Aorta (tissue), 5 donors: ENCODE results near the gene TRABD. TPM values are rescaled to one million over a fixed set of nuclear protein-coding genes. Genes with fewer than 3 reads are reported as not detected.
"Not testable (repeated sequence)": the region's sequence is repeated elsewhere in the genome, so short reads cannot be mapped to it uniquely, and the experiment has no call there.

Source experiments
- ATAC-seq: fragments of 200-7000 bp; cut with Tn5 transposase; one replicate; pipeline ENCODE4 v1.9.1; 2022; ENCODE audit warnings: moderate library complexity; ENCODE audit not compliant: low FRiP score
- DNase-seq, 2 donors: peaks; one replicate each; pipeline ENCODE4 v3.0.0-alpha.2; 2020
- H3K27ac ChIP-seq, 2 donors: one replicate each; pipeline ENCODE4 v1.5.1; 2013; ENCODE audit warnings: low read length in 2 of 2, mild to moderate bottlenecking in 2 of 2, moderate library complexity in 2 of 2, control low read depth in 1 of 2, inconsistent platforms in 1 of 2, low read depth in 1 of 2
- H3K27me3 ChIP-seq, 2 donors: one replicate each; pipeline ENCODE4 v1.6.1; 2013; ENCODE audit warnings: control low read depth in 1 of 2, low read length in 1 of 2, mild to moderate bottlenecking in 1 of 2, moderate library complexity in 1 of 2; ENCODE audit not compliant: insufficient read depth in 2 of 2, control insufficient read depth in 1 of 2
- H3K36me3 ChIP-seq, 2 donors: one replicate each; pipeline ENCODE4 v1.6.1; 2013; ENCODE audit warnings: control low read depth in 1 of 2, low read length in 1 of 2, mild to moderate bottlenecking in 1 of 2; ENCODE audit not compliant: insufficient read depth in 2 of 2, control insufficient read depth in 1 of 2
- H3K4me1 ChIP-seq, 2 donors: one replicate each; pipeline ENCODE4 v1.6.1; 2013; ENCODE audit warnings: low read length in 2 of 2, control low read depth in 1 of 2, mild to moderate bottlenecking in 1 of 2, moderate library complexity in 1 of 2; ENCODE audit not compliant: insufficient read depth in 2 of 2, control insufficient read depth in 1 of 2
- H3K4me3 ChIP-seq, 2 donors: one replicate each; pipeline ENCODE4 v1.5.1; 2013; ENCODE audit warnings: low read length in 2 of 2, control low read depth in 1 of 2, mild to moderate bottlenecking in 1 of 2
- H3K9me3 ChIP-seq: one replicate; pipeline ENCODE4 v1.6.1; 2013; ENCODE audit warnings: mild to moderate bottlenecking, low read length; ENCODE audit not compliant: control insufficient read depth
- WGBS, 2 donors: extraction: QIAGEN DNeasy Blood & Tissue Kit; methylation state at CpG; one replicate each; pipeline ENCODE4 v1.1.7; 2013; 5-methylcytosine and 5-hydroxymethylcytosine counted together
- intact Hi-C, 2 donors: fragments of 100-400 bp; cut with DNase I; formaldehyde crosslinking; loops; one replicate each; pipeline versions ENCODE4 v1.14.2 to v1.15.0; 2022
- polyA plus RNA-seq, 2 donors: library from polyadenylated mRNA; stranded (reverse); fragments of 200-250 nt; gene quantifications; one replicate each; pipeline ENCODE4 v1.2.3, GENCODE V29; 2013
- total RNA-seq, 2 donors: library from RNA; stranded (reverse); fragmentation: NEBNext Ultra II Directional; extraction: Animal tissue kit (Norgen Biotek cat#: 25700); gene quantifications; one replicate each; pipeline ENCODE4 v1.2.1, GENCODE V29; 2021
- donor health status: healthy with polysubstance abuse.
- donor health status: Bipolar disorder and iron deficiency.
- donor health status: DM: no; HTN: no; CAD: no.
- donor health status: DM: no; HTN: no; CAD: no.
- donor health status: DM: yes; HTN: yes; CAD: no.

TRABD gene
- total and polyA plus RNA-seq, 4 donors: 13.5 to 53.2 (median 30.2) TPM

DNA sequence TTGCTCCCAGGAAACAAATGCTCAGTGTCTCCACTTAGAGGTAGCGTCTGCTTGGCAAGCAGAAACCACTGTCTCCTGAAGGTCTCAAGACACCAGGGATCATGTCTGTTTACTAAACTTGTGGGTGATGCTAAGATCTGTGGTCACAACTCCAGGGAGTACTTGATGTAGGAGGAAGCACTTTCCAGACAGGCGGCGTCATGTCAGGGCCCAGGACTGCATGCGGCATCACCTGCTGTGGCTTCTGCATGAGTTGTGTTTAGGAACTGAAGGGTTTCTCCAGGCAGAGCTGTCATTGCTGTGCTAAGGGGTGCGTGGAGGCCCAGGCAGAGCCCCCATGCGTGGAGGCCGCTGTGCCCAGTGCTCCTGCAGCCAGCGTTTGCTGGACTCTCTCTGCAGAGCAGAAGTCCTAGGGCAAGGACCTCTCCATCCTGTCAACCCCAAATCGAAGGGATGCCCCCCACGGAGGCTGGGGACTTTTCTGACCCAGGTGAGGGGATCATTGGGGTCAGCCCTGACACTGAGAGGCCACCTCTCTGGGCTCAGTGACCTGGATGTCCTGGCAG lies 23.2 kb upstream of the TRABD start:
- intact Hi-C loops: no loop called here
- 85 to 88% methylated on average over 10 of the region's 10 CpGs for WGBS, 2 donors
- no peaks in the 10 kb centered on the region for H3K4me1 ChIP-seq
- no peaks in the 10 kb centered on the region for H3K9me3 ChIP-seq
- H3K4me3 ChIP-seq: no peak overlapping the region
- no peak overlapping the region for H3K27ac ChIP-seq
- ATAC-seq: no peak
- no peaks in the 10 kb centered on the region for H3K36me3 ChIP-seq
- H3K27me3 ChIP-seq: no peaks in the 10 kb centered on the region
- DNase-seq: no peak

DNA sequence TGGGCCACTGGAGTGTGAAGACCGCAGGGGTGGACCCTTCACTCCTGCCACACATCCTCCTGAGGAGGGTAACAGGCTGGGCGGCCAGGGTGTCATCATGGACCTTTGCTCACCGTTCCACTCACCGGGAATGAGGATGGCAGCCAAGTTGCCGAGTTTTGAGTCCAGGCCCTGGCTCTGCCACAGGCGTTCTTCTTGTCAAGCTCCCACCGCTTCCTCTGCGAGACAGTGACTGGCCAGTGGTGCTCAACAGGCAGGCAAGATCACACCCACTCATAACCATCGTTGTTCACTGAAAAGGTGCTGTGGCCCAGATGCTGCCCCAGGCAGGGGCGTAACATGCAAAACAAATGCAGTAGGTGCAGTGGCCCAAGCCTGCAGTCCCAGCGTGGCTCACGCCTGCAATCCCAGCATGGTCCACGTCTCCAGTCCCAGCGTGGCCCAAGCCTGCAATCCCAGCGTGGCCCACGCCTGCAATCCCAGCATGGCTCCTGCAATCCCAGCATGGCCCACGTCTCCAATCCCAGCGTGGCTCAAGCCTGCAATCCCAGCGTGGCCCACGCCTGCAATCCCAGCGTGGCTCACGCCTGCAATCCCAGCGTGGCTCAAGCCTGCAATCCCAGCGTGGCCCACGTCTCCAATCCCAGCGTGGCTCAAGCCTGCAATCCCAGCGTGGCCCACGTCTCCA lies 20.1 kb upstream of the TRABD start:
- Histone ChIP-seq H3K4me1 (no peaks in the 10 kb centered on the region), H3K36me3 (no peaks in the 10 kb centered on the region), H3K9me3 (no peaks in the 10 kb centered on the region), H3K4me3 (no peak overlapping the region), H3K27me3 (no peaks in the 10 kb centered on the region), H3K27ac (no peak overlapping the region)
- no peak for DNase-seq
- 96 to 97% methylated on average over 28 of the region's 28 CpGs for WGBS, 2 donors
- ATAC-seq: no peak
- intact Hi-C loops: no loop called here

DNA sequence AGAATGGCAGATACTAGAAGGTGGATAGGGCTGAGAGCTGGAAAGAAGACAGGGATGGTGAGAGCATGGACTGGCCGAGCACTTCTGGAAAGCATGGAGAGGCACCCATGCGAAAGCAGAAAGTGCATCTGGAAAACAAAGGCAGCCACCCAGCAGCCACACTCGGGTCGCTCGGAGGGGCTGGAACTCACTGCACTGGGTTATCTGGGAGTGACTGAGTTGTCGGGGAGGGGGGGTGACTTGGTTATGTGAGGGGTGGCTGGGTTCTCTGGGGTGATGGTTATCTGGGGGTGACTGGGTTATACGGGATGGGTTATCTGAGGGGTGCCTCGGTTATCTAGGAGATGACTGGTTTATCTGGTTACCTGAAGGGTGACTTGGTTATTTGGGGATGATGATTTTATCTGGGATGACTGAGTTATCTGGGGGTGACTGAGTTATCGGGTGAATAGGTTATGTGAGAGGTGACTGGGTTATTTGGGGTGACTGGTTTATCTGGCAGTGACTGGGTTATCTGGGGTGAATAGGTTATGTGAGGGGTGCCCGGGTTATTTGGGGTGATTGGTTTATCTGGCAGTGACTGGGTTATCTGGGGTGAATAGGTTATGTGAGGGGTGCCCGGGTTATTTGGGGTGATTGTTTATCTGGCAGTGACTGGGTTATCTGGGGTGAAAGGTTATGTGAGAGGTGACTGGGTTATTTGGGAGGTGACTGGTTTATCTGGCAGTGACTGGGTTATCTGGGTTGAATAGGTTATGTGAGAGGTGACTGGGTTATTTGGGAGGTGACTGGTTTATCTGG lies 17.8 kb upstream of the TRABD start:
- intact Hi-C loops: no loop called here
- peak in 1 of 2 donors; percentile 40 for DNase-seq
- no peak for ATAC-seq
- no peak overlapping the region for H3K4me3 ChIP-seq
- 72 to 85% methylated on average over 11 of the region's 11 CpGs for WGBS, 2 donors
- no peaks in the 10 kb centered on the region for H3K4me1 ChIP-seq
- H3K9me3 ChIP-seq: no peaks in the 10 kb centered on the region
- H3K27ac ChIP-seq: no peak overlapping the region
- H3K27me3 ChIP-seq: no peaks in the 10 kb centered on the region
- H3K36me3 ChIP-seq: no peaks in the 10 kb centered on the region

DNA sequence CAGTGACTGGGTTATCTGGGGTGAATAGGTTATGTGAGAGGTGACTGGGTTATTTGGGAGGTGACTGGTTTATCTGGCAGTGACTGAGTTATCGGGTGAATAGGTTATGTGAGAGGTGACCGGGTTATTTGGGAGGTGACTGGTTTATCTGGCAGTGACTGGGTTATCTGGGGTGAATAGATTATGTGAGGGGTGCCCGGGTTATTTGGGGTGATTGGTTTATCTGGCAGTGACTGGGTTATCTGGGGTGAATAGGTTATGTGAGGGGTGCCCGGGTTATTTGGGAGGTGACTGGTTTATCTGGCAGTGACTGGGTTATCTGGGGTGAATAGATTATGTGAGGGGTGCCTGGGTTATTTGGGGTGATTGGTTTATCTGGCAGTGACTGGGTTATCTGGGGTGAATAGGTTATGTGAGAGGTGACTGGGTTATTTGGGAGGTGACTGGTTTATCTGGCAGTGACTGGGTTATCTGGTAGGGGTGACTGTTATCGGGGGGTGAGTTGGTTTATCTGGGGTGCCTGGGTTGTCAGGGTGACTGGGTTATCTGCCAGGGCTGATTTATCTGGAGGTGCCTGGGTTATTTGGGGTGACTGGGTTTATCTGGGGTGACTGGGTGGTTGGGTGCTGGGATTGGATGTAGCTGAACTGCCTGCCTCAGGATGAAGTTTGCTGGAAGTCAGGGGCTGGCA lies 17.1 kb upstream of the TRABD start:
- 92% methylated on average over 5 of the region's 5 CpGs for WGBS, 2 donors
- DNase-seq, H3K9me3 ChIP-seq, H3K4me3 ChIP-seq, H3K4me1 ChIP-seq, ATAC-seq, H3K27ac ChIP-seq, H3K27me3 ChIP-seq, H3K36me3 ChIP-seq, intact Hi-C loops: not testable (repeated sequence)

DNA sequence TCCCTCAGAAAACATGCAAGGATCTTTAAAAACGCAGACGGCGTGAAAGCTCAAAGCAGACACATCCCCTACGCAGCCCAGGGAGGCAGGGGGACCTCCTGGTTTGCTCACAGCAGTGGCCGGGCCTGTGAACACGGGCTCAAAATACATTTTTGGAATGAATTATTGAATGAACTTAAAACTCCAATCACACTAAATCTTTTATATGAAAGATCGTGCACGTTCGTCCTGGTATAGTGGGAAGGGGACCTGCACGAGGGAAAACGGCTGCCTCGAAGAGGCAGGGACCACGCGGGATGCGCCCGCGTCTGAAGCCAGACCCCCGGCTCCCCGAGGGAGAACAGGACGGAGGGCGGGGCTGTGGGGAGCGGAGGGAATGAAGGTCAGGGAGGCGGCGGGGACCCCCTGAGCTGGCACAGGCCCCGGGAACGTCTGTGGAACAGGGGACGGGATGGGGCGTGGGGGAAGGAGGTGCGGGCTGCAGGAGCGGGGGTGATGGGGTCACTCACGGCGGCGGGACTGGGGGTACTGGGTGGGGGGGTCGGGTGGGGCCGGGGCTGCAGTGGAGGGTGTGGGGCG lies 16.4 kb upstream of the TRABD start:
- intact Hi-C loops: no loop called here
- Histone ChIP-seq H3K9me3 (no peaks in the 10 kb centered on the region), H3K4me3 (peak overlapping the region in 1 of 2 donors; percentile 59), H3K27me3 (no peaks in the 10 kb centered on the region), H3K36me3 (no peaks in the 10 kb centered on the region), H3K4me1 (no peaks in the 10 kb centered on the region), H3K27ac (no peak overlapping the region)
- DNase-seq (peak in 1 of 2 donors; percentile 46), ATAC-seq (no peak)
- WGBS, 2 donors: 11 to 14% methylated on average over 29 to 36 of the region's 36 CpGs

DNA sequence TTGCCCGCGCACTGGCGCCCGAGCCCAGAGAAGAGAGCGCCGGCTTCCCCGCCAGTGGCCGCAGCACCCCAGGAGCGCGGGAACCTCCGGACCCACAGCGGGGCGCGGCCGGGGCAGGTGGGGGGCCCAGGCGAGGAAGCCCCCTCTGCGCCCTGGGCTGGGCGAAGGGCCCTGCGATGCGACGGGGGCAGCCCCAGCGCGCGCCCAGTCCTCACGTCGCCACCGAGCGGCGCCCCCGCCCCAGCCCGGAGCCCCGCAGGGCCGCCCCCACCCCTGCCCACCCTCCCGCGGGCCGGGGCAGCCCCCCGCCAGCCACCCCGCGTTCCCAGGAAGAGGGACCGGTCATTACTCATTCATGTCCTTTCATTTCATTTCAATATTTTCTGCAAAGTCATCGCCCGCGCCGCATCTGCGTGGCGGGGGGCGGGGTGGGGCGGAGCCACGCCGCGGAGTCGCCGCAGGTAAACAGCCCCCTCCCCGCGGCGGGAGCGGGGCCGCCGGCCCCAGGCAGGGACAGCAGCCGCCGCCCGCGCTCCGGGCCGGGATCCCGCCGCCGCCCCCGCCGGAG lies 15.9 kb upstream of the TRABD start:
- no peaks in the 10 kb centered on the region for H3K27me3 ChIP-seq
- ATAC-seq (peak; percentile 8), DNase-seq (peak in 1 of 2 donors; percentile 52)
- no peaks in the 10 kb centered on the region for H3K4me1 ChIP-seq
- 0 to 1% methylated on average over 19 to 70 of the region's 70 CpGs for whole genome bisulfite sequencing, 2 donors
- H3K36me3 ChIP-seq: no peaks in the 10 kb centered on the region
- no peaks in the 10 kb centered on the region for H3K9me3 ChIP-seq
- peak overlapping the region; percentile 57 to 59 for H3K4me3 ChIP-seq
- intact Hi-C loops: no loop called here
- no peak overlapping the region for H3K27ac ChIP-seq

DNA sequence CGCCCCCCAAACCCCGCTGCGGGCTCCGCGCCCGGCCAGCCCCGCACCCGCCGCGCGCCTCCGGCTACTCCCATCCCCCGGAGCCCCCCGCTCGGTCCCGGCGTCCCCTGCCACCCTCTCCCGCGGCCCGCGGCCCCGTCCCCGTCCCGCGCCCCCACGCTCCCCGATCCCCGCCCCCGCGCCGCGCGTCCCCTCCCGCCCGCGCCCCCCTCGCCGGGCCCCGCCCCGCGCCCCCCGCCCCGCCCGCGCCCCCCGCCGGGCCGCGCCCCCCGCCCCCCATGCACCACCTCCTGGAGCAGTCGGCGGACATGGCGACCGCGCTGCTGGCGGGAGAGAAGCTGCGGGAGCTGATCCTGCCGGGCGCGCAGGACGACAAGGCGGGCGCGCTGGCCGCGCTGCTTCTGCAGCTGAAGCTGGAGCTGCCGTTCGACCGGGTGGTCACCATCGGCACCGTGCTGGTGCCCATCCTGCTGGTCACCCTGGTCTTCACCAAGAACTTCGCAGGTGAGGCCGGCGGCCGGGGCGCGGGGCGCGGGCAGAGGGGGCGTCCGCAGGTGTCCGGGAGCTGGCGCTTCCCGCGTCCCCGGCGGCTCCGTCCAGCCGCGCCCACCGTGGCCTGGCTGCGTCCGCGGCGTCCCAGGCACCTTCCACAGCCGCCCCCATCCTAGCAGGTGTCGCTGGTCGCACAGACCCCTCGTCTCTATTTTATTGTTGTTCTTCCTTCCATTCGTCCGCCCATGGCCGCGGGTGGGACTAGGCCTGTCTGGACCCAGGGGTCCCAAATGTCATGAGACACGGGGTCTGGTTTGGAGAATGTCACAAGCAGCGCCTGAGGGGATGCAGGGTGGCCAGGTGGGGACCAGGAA lies 15.0 kb upstream of the TRABD start, which contains the start of gene PANX2:
PANX2 (plus strand) TSS at position 279 of the 866 bp plus-strand sequence; CDS start at position 279, 0 bp downstream.
- peak; percentile 48 to 74 for DNase-seq
- intact Hi-C loops: no loop called here
- Histone ChIP-seq H3K36me3 (no peaks in the 10 kb centered on the region), H3K27ac (no peak within 1 kb of the TSS), H3K27me3 (no peaks in the 10 kb centered on the region), H3K4me1 (no peaks in the 10 kb centered on the region), H3K9me3 (no peaks in the 10 kb centered on the region), H3K4me3 (peak within 1 kb of the TSS; percentile 57 to 59)
- ATAC-seq: no peak
- WGBS, 2 donors: 6 to 12% methylated on average over 47 to 105 of the region's 105 CpGs
